GM12892 (cell line): ENCODE results near the gene SLC39A3.

Experiments
- DNase-seq: peaks from one replicate; pipeline ENCODE4 v3.0.0; 2011; ENCODE audit not compliant: insufficient read length
- FAIRE-seq: peaks from 2 replicates; lab custom pipeline; 2011; peaks lifted over from hg19 to GRCh38; lab: Jason Lieb, UNC
- POLR2A ChIP-seq: IDR thresholded peaks from 2 replicates; pipeline ENCODE4 v1.6.1; 2011; ENCODE audit warnings: low read depth, low read length, control low read depth
- POLR2AphosphoS5 ChIP-seq: IDR thresholded peaks from 2 replicates; pipeline ENCODE4 v1.6.1; 2011; ENCODE audit warnings: low read depth, low read length, control low read depth
- TAF1 ChIP-seq: IDR thresholded peaks from 2 replicates; pipeline ENCODE4 v1.6.1; 2011; ENCODE audit warnings: low read depth, mild to moderate bottlenecking, control low read depth, low read length, borderline replicate concordance

The SLC39A3 gene

GRCh38 chr19:2754659-2755447 is 15.0 kb upstream of the SLC39A3 start:
- no peak for DNase-seq
- TF ChIP-seq POLR2A (no peak), POLR2AphosphoS5 (no peak), TAF1 (no peak)

GRCh38 chr19:2751438-2751830 is 11.6 kb upstream of the SLC39A3 start:
- FAIRE-seq: no peak
- TF ChIP-seq POLR2A: no peak
- TF ChIP-seq POLR2AphosphoS5: no peak
- TF ChIP-seq TAF1: no peak

More at GRCh38 chr19:2754659-2755447, 15.0 kb upstream of the SLC39A3 start:
- FAIRE-seq: no peak

GRCh38 chr19:2750808-2751437 is 11.1 kb upstream of the SLC39A3 start:
- no peak for FAIRE-seq
- TF ChIP-seq POLR2A (no peak), TAF1 (no peak), POLR2AphosphoS5 (no peak)
- DNase-seq: no peak

More at GRCh38 chr19:2751438-2751830, 11.6 kb upstream of the SLC39A3 start:
- DNase-seq: no peak

- DNase-seq (no peak), FAIRE-seq (peak; percentile 46)
- TF ChIP-seq TAF1 (no peak), POLR2AphosphoS5 (no peak), POLR2A (no peak)
Observed at GRCh38 chr19:2747349-2747748, 7.5 kb upstream of the SLC39A3 start.

- no peak for DNase-seq
- FAIRE-seq: no peak
- no peak for TF ChIP-seq POLR2A
- TF ChIP-seq TAF1: no peak
- TF ChIP-seq POLR2AphosphoS5: no peak
Observed at GRCh38 chr19:2744113-2744512, 4.3 kb upstream of the SLC39A3 start.

- no peak for TF ChIP-seq POLR2AphosphoS5
- TF ChIP-seq POLR2A: no peak
- TF ChIP-seq TAF1: no peak
- peak; percentile 36 for FAIRE-seq
- DNase-seq: no peak
Observed at GRCh38 chr19:2743099-2743498, 3.3 kb upstream of the SLC39A3 start.

GRCh38 chr19:2740314-2740656 is 468 bp upstream of the SLC39A3 start:
- no peak for FAIRE-seq
- no peak for DNase-seq
- TF ChIP-seq POLR2A (no peak), POLR2AphosphoS5 (no peak), TAF1 (no peak)

- TF ChIP-seq TAF1 (no peak), POLR2A (no peak), POLR2AphosphoS5 (no peak)
- DNase-seq (no peak), FAIRE-seq (no peak)
Observed at GRCh38 chr19:2736550-2737190, 3.1 kb downstream of the SLC39A3 start.

GRCh38 chr19:2735374-2735773 is 4.4 kb downstream of the SLC39A3 start:
- no peak for FAIRE-seq
- TF ChIP-seq POLR2AphosphoS5 (no peak), TAF1 (no peak), POLR2A (no peak)
- DNase-seq: no peak

- FAIRE-seq: no peak
- TF ChIP-seq POLR2AphosphoS5 (no peak), POLR2A (no peak), TAF1 (no peak)
- DNase-seq: no peak
Observed at GRCh38 chr19:2734589-2735288, 5.1 kb downstream of the SLC39A3 start.
